ENCODE results near the gene OVAAL.
A peak's percentile ranks its signal among the peaks of the same experiment; 100 is the strongest.

The OVAAL gene

DNA sequence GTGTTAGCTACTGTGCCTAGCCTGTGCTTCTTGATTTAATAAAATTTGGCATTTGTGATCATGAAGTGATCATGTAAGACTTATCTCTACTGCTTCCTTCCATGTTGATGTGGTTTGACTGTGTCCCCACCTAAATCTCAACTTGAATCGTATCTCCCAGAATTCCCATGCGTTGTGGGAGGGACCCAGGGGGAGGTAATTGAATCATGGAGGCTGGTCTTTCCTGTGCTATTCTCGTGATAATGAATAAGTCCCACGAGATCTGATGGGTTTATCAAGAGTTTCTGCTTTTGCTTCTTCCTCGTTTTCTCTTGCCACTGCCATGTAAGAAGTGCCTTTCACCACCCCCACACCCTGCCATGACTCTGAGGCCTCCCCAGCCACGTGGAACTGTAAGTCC lies at the start of gene OVAAL:
Gene OVAAL (plus strand): TSS at position 301 of the 400 bp plus-strand sequence.
- no peak for DNase-seq

DNA sequence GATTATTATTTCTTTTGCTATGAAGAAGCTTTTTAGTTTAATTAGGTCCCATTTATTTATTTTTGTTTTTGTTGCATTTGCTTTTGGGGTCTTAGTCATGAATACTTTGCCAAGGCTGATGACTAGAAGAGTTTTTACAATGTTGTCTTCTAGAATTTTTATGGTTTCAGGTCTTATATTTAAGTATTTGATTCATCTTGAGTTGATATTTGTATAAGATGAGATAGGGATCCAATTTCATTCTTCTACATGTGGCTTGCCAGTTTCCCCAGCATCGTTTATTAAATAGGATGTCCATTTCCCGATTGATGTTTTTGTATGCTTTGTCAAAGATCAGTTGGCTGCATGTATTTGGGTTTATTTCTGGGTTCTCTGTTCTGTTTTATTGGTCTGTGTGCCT lies 47.9 kb upstream of the OVAAL start:
- no peak for DNase-seq

DNA sequence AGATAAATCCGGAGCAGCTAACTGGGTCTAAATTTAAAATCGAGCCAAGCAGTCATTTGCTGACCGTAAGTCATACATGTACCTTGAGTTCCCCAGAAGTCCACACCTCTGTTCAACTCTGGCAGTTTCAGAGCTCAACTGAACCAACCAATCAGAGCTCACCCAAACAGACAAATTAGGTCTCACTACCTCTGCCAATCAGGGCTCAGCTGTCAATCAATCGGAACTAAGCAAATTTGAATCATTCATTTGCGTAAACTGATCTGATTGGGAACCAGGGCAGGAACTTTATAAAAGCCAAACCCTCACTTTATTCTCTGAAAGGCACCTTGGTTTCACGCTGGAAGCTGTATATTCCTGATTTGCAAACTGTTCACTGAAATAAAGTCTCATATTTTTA lies 45.2 kb upstream of the OVAAL start:
- no peak for DNase-seq

DNA sequence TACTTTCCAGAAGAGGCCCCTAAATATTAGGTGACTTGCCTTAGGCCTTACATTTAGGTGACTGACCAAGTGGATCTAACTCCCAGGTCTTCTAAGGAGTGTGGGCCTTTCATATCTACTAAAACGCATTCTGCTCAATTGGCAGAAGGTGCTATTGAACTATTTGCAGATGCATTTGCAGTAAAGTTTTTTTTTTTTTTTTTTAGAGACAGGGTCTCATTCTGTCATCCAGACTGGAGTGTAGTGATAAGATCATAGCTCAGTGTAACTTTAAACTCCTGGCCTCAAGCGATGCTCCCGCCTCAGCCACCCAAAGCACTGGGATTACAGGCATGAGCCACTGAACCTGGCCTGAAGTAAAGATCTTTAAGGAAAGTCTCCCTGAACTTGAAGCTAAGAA lies 43.4 kb upstream of the OVAAL start:
- DNase-seq = no peak

DNA sequence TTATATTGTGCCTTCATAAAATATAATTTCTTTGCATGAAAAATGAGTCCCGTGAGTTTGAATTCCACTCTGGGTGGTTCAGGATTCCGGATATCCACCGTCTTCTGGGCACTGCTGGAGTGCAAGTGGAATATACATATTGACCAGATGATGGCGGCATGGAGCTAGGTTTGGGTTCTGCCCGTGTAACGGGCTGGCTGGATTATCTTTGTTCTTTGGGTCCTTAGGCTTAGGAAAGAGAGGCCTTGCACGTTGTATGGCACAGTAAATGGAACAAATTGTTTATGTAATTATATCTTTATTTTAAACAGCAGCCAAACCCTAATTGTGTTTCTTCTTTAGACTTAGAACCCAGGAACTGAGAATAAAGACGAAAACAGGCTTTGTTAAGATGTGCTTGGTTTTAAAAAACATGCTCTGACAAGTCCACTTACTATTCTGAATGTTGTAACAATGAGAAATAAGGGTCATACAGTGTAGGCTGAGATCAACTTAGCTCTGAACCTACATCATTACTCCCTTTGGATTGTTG lies 42.8 kb upstream of the OVAAL start:
- DNase-seq = peak; percentile 45

DNA sequence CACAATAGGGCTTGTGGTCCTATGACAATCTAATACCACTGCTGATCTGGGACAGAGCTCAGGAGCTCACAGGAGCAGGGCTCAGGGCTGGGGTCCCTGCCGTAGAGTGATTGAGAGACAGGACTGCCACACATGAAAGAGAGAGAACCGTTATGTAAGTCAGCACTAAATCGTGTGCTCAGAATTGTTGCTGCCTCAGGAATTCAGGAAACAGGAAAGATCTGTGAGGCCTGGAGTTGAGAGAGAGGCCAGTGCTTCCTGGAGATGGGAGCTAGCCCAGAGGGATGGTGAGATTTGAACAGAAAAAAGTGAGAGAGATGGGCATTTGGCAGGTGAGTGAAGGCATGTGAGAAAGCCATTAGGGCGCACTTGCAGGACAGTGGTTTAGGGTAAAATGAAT lies 38.9 kb upstream of the OVAAL start:
- no peak for DNase-seq

DNA sequence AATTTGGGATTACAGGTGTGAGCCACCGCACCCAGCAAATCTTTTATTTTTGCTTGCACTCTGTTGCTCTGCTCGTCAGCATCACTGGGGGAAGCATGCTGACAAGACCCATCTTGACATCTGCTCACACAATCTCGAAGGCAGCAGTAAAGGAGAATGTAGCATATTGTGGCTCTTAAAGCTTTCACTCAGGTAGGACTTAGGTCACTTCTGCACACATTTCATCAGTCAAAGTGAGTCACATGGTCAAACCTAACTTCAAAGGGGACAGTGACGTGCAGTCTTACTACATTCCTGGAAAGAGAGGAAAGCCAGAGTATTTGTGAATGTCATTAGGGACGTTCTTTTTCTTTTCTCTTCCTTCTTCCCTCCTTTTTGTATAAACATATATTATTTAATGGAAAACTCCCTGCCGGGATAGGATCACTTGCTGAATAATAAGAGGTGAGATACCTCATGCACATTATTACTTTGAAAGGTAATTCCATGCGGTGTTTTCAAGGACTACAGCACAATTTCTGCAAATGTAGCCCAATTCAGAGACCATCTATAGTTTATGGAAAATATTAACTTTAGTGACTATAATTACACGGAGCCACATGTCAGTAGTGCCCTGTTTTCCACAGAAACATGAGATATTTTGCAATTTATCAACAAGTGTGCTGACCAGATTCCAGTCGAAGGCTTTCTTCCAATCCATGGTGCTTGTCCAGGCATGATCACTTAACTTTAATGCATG lies 37.1 kb upstream of the OVAAL start:
- no peak for DNase-seq

DNA sequence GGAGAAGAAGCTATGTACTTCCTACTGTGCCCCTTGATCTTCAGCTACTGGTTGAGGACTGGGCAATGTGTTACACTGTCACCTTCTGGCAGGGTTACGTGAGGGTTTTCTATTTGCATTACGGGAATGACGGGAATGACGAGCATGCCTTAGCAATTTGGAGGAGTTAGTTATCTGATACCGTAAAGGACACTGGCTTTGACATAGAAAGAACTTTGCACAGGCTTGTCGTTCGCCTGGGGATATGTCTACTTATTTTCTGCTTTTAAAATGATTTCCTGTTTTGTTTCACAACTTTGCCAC lies 36.6 kb upstream of the OVAAL start:
- DNase-seq = no peak

DNA sequence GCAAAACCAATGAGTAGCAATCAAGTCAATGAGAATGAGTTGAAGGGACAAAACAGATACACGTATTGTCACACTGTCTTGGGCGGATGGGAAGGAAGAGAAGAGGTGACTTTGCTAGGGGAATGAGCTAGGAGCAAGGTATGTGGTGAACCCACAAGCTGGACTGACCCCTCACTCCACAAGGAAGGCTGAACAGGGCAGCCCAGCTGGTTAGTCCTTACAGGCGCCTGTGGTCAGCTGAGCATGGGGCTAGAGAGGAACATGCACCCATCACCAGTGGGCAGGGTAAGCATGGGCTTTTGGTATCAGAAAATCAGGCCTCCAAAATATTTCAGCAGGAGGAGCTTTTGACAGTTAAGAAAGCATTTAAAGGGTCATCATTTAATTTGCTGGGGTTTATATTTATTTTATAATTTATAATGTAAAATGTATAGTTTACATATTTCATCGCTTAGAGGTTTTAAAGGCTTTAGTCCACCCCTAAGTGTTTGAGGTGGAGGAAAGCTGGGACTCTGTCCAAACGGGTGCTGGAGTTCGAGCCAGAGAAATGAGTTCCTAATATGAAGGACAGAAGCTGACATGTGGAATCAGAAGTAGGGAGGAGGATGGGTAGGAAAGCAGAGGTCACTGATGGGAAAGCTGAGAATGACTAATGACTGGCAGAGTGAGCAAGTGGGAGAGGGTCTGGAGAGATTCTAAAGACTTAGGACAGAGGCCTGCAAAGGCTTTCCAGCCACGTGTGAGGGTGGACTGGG lies 34.4 kb upstream of the OVAAL start:
- DNase-seq = no peak

DNA sequence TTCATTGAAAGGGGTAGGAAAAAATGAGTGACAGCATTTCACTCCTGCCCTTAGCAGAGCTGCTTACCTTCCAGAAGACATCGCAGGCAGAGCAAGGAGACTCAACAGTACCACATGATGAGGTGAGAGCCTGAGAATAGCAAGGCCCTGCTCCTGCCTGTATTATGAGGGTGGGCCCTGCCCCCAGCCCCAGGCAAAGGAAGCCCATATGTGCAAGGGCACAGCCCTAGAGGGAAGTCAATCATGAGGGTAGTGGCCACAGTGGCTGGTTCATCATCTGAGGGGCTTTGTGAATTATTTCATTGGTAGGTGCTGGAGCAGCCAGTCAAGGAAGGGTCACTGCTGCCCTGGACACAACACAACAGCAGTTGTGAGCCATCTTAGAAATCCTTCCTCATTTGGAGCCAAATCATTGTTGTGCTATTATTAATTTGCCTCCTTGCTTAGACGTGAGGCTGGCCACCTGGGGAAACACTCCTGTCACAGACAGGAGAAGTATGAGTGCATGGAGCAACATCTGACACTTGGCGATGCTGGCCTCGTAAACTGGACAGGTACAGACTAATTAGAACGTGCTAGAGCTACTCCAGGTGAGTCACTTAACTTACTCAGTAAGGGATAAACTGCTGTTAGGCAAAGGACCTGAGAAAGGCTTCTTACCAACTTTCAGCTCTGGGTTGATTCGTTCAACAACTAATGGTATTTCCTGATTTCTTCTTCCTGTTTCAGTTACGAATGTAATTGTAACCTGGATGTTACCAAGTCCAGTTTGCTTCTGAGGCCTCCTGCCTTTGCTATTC lies 33.6 kb upstream of the OVAAL start:
- no peak for DNase-seq

DNA sequence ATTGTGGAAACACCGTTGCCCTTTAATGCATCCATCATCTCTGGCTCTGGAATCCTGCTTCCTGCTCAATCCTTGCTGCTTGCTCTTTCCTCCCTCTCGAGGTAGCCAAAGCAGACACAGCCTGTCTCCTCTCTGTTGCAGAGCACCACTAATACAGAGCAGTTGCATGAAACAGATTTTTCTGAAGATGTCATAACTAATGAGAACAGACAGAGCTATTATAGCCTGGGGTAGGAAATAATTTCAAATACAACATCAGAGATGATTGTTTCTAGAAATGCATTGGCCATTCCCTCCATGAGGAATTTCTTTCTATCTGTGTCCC lies 33.1 kb upstream of the OVAAL start:
- no peak for DNase-seq

DNA sequence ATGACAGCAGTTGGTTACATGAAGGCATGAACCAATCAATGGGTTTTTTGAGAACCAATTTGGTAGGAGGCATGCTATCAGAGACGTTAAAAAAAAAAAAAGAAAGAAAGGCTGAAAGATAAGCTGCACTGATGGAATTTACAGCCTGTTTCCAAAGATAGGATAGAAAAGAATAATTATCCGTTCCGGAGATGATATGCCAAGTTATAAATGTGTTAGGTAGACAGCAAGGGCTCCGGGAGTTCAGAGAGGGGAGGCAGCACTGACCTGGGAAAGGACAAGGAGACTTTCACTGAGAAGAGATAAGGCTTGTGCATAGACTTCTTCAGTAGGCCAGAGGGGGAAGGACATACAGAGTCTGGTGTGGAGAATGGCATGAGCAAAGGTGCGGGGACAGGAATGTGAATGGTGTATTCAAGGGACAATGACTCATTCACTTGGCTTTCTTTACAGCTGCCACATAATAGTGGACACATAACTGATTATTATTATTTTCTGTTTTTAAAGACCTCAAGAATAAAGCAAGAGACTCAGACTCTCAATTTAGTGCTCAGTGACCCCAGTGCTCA lies 31.6 kb upstream of the OVAAL start:
- DNase-seq = no peak

DNA sequence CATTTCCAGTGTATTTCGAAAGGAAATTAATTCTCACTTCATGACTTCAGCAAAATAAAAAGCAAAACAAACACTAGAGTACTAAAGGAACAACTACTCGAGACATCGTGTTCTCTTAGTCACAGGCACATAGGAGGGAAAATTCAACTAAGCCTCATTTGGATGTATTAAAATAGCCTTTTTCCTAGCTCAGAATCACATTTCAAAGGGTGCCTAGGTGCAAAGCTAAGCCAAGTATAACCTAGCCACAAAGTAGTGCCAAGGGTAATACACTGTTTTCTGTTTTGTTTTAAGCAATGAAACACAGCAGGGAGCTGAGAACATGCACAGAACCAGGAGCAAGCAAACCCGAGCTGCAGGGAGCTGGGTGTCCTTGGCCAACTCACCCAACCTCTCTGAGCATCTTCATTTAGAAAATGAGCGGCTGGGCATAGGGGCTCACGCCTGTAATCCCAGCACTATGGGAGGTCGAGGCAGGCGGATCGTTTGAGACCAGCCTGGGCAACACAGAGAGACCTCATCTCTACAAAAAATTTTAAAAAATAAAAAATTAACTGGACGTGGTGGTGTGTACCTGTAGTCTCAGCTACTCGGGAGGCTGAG lies 29.8 kb upstream of the OVAAL start:
- no peak for DNase-seq

DNA sequence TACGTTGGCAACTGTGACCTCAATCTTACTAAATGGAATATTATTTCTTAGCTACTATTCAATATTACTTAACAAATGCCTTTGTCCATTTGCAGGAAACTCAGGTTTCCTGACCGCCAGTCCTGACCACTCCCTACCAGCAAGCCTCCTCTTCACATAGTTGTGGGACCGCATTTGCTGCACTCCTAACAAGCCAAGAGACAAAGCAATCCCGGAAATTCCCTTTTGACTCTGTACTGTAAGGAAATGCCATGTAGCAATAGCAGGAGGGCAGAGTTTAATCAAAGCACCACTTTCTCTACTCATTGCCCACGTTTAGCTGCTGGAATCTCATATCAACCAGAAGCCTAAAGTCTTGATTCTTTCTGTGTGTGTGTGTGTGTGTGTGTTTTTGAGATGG lies 28.3 kb upstream of the OVAAL start:
- DNase-seq = no peak

DNA sequence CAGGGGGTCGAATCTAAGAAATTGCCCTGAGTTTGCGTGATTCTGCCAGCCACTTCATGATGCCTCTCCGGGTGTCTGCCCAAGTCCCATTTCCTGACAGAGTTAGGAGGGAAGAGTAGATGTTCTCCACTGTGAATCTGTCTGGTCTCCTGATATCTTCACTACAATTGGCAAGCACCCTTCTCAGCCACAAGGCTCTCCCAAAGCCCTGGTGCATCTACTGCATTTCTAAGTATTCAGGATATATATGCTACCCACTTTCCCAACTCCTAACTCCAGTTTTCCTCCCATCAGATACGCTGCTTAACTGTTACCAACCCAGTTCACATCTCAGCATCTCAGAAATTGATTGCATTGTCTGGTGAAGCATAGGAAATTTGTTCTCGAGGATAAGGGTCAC lies 25.9 kb upstream of the OVAAL start:
- no peak for DNase-seq

DNA sequence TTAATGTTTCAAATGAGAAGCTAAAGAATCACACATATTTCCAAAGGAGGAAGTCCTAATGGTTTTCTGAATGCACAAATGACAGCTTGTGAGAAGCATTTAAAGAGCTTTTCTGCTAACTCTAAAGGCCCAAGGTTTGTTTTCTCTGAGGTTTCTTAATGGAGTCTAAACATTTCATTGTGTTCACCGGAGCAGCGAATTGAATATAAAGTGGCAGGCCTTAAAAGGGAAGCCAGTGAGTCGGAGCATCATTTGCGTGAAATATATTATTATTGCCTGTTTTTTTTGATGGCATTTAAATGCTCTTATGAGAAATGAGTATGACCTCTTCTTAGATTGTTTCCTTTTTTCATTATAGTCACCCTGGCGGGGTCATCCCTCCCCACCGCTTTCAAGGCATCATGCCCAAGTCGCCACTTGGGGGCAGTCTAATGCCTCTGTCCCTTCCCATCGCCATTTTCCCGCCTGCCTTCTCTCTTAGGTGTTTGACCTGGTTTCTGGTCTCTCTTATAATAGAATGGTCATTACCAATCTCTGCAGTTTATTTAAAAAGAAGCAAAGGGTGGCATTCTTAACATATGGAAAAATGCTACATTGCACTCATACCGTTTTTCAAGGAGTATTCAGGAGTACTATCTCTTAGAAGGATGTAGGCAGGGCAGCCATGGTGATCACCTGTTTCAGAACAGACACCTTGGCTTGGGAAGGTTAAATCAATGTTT lies 25.3 kb upstream of the OVAAL start:
- peak; percentile 55 for DNase-seq

DNA sequence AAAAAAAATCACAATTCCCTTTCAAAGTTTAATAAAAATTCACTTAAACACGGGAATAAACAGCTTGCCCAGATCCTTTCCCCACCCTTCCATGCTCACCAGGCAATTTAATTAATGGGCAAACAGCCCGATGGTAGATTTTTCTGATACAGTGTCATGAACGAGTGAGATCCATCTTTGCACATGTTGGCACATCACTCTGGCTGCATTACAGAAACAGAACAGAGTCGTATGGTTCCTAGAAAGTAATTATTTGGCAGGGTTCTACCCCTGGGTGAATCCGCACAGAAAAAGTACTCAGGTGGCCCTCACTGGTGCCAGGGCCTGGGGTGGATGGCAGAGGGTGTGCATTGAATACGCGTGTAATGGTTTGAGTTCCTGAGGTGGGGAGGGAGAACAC lies 24.6 kb upstream of the OVAAL start:
- no peak for DNase-seq

DNA sequence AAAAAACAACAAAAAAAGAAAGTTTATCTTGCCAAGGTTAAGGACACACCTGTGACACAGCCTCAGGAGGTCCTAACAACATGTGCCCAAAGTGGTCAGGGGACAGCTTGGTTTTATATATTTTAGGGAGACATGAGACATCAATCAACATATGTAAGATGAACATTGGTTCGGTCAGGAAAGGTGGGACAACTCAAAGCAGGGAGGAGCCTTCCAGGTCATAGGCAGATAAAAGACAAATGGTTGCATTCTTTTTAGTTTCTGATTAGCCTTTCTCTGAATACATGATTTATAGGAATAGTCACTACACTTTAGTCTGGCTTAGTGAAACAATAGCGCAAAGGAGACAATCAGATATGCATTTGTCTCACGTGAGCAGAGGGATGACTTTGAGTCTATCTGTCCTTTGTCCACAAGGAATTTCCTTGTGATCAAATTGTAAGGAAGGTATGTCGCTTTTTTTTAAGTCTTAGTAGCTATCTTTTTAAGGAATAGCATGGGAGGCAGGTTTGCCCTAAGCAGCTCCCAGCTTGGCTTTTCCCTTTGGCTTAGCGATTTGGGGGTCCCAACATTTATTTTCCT lies 23.3 kb upstream of the OVAAL start:
- no peak for DNase-seq

DNA sequence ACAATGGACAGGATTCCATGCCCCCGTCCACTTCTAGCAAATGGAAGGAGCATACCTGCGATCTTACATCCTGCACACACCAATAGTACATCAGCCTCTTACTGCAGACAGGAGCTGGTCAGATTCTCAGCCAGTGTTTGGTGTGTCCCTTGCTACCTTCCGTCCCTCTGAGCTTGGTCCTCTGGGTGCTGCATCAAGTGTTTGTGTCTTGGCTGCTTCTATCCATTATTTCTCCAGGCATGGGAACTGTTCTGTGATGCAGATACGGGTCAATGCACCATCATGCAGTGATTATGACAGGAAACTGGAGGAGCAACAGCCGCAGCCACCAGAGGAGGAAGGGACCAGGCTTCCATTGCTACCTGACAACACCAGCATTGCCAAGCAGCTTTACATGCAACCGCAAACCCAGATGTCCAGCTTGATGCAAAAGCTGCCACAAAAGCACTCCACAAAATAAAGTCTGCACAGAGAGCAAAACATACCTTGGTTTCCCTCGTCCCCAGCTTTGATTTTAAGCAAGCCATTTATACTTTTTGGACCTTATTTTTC lies 21.9 kb upstream of the OVAAL start:
- no peak for DNase-seq

DNA sequence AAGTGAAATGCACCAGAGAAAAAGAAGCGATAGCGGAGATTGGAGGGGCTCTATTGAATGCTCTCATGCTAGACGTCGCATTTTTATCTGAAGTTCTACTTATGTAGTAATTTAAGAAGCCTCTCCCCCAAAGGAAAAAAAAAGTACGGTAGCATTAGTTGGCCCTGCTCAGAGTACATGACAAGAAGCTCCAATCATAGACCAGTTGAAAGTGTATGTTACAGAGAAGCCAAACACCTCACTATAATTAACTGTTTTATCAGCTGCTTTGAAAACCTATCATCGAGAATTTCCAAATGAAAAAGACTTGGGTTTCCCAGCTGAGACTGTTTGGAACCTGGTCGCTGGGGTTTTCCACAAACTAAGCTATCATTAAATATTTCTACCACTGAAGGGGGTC lies 19.6 kb upstream of the OVAAL start:
- DNase-seq = no peak

DNA sequence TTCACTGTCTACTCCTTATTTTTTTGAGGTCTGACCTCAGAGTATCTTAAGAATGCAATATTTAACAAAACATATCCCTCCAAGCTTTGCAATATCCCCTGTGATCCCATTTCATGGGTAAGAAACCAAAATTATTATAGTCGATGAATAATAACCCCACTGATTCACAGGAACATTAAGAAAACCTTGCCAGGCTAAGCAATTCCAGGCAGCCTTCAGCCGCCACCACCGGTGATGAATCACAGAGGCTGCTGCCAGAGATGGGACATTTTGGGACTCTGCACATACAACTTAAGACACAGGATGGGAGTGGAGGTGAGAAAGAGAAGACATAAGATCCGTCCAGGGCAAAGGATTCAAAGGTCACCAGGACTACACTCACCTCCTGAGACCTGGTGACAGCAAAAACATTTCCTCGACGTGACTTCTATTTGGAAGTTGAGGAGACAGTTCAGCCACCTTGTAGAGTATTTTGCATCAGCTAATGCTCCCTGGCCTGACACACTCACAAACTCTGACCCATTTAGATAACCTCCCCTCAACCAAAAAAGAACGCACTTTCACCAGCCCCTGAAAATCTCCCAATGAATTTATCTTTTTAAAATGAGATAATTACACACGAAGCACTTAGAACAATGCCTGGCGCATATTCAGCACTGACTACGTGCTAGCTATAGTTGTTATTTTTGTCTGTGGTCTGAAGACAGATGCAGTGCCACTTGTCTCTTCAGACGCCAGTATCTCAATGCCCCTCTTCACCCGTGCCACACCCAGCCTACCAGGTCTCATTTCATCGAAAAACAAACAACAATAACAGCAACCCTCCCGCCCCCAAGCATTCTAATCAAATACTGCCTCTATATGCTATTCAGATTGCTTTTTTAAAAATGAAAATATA lies 17.8 kb upstream of the OVAAL start:
- DNase-seq = no peak

All from activated T-cell treated with anti-CD3 and anti-CD28 coated beads, Interleukin-2, amount 50 U/mL, for 1 hour (primary cell).